ENCODE measurements around the gene KRTAP12-4. TPM values are rescaled to one million over a fixed set of nuclear protein-coding genes. Genes with fewer than 3 reads are reported as not detected.

The KRTAP12-4 gene
- total RNA-seq, 2 donors from 2014 or later, result not detected

DNA sequence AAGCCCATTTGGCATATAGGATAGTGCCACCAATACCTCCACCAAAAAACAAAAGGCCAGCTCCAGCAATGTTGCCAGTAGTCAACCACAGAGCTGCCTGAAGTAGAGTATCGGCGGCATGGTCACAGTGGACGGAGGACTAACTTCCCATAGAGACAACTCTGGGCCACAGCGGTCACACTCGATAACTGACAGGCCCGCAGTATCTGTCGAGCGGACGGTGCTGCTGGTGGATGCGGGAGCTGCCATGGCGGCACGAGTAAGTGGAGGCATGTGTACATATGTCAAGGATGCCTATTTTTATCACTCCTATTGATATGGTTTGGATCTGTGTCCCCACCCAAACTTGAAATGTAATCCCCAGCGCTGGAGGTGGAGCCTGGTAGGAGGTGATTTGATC lies 23.4 kb upstream of the KRTAP12-4 start:
- H3K4me3 ChIP-seq, result no peak overlapping the region
- DNase-seq, result no peak
- H3K9ac ChIP-seq (ENCODE audit: low read depth in 2 of 2, low read length in 2 of 2), result no peak overlapping the region
- no peak overlapping the region for H3K27ac ChIP-seq
- TF ChIP-seq, protein P1, sequence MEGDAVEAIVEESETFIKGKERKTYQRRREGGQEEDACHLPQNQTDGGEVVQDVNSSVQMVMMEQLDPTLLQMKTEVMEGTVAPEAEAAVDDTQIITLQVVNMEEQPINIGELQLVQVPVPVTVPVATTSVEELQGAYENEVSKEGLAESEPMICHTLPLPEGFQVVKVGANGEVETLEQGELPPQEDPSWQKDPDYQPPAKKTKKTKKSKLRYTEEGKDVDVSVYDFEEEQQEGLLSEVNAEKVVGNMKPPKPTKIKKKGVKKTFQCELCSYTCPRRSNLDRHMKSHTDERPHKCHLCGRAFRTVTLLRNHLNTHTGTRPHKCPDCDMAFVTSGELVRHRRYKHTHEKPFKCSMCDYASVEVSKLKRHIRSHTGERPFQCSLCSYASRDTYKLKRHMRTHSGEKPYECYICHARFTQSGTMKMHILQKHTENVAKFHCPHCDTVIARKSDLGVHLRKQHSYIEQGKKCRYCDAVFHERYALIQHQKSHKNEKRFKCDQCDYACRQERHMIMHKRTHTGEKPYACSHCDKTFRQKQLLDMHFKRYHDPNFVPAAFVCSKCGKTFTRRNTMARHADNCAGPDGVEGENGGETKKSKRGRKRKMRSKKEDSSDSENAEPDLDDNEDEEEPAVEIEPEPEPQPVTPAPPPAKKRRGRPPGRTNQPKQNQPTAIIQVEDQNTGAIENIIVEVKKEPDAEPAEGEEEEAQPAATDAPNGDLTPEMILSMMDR (IDR thresholded peaks at IDR 0.05), result no peak
- no peaks in the 10 kb centered on the region for H3K9me3 ChIP-seq
- no peaks in the 10 kb centered on the region for H3K4me1 ChIP-seq
- no peaks in the 10 kb centered on the region for H3K36me3 ChIP-seq
- intact Hi-C loops (cut with DNase I), result no loop called here
- no peaks in the 10 kb centered on the region for H3K27me3 ChIP-seq

DNA sequence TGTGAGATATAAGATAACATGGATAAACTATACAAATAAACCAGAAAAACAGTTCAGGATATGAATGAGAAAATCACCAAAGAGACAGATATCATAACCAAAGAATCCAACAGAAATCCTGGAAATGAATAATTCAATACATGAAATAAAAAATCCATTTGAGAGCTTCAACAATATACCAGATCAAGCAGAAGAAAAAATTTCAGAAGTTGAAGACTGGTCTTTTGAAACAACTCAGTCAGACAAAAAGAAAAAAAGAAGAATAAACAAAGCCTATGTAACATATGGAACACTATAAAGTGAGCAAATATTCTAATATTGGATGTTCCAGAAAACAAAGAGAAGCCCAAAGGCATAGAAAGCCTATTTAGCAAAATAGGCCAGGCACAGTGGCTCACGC lies 17.5 kb upstream of the KRTAP12-4 start:
- TF ChIP-seq, protein P1 (IDR thresholded peaks at IDR 0.05), result no peak
- intact Hi-C loops (cut with DNase I), result no loop called here

DNA sequence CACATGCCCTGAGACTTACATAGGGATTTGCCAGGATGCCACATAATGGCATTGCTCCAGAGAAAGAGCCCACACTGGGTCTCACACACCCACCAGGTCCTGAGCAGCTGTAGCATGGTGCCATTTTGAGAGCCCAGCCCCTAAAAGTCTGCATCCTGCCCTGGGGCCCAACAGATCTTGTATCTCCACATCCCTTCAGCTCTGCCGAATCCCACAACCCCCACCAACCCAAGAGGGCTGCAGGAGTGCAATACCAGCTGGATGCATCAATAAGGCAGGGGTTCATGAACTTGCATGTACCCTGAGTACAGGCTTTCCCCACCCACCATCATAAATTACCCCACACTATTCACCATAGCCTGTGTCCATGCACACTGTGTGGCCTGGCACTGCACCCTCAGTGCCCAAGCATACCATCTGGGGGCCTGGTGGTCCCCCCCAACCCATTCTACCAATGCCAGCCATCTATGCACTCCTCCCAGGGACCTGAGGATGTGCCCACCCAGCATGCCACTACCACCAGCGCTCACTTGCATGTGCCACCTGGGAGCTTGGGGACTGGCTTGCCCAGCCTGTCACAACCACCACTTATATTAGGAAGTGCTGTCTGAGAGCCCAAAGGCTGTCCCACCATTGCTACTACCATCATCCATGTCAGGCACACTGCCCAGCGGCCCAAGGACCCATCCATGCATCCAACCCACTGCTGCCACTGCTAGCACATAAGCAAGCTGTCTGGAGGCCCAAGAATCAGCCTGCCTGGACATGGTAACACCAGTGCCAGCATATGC lies 16.4 kb upstream of the KRTAP12-4 start:
- Histone ChIP-seq H3K4me3 (no peak overlapping the region), H3K27me3 (no peaks in the 10 kb centered on the region), H3K36me3 (no peaks in the 10 kb centered on the region), H3K27ac (no peak overlapping the region), H3K9ac (ENCODE audit: low read depth in 2 of 2, low read length in 2 of 2) (no peak overlapping the region), H3K4me1 (no peaks in the 10 kb centered on the region), H3K9me3 (no peaks in the 10 kb centered on the region)
- no peak for DNase-seq
- TF ChIP-seq, protein P1 (IDR thresholded peaks at IDR 0.05), result no peak
- intact Hi-C loops (cut with DNase I), result no loop called here

More for the DNA sequence above, 17.5 kb upstream of the KRTAP12-4 start:
- no peak overlapping the region for H3K4me3 ChIP-seq
- no peak overlapping the region for H3K27ac ChIP-seq
- H3K36me3 ChIP-seq, result no peaks in the 10 kb centered on the region
- no peaks in the 10 kb centered on the region for H3K9me3 ChIP-seq
- H3K27me3 ChIP-seq, result no peaks in the 10 kb centered on the region
- H3K4me1 ChIP-seq, result no peaks in the 10 kb centered on the region
- no peak overlapping the region for H3K9ac ChIP-seq (ENCODE audit: low read depth in 2 of 2, low read length in 2 of 2)
- no peak for DNase-seq

DNA sequence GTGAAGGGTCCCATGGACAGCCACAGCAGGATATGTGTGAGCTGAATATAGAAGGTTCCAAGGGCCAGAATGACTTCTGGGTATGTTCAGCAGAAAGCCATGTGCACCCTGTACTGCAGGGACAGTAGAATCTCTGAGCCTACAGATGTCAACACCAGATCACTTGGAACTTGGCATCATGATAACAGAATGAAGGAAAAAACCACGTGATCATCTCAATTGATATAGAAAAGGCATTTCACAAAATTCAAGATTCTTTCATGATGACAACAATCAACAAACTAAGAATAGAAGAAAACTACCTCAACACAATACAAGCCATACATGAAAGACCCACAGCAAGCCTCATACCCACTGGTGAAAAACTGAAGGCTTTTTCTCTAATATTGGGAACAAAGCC lies 13.2 kb upstream of the KRTAP12-4 start:
- Histone ChIP-seq H3K9me3 (no peaks in the 10 kb centered on the region), H3K4me3 (no peak overlapping the region), H3K4me1 (no peaks in the 10 kb centered on the region), H3K27ac (no peak overlapping the region), H3K36me3 (no peaks in the 10 kb centered on the region), H3K27me3 (no peaks in the 10 kb centered on the region), H3K9ac (ENCODE audit: low read depth in 2 of 2, low read length in 2 of 2) (no peak overlapping the region)
- no peak for DNase-seq
- TF ChIP-seq, protein P1 (IDR thresholded peaks at IDR 0.05), result no peak
- intact Hi-C loops (cut with DNase I), result no loop called here

DNA sequence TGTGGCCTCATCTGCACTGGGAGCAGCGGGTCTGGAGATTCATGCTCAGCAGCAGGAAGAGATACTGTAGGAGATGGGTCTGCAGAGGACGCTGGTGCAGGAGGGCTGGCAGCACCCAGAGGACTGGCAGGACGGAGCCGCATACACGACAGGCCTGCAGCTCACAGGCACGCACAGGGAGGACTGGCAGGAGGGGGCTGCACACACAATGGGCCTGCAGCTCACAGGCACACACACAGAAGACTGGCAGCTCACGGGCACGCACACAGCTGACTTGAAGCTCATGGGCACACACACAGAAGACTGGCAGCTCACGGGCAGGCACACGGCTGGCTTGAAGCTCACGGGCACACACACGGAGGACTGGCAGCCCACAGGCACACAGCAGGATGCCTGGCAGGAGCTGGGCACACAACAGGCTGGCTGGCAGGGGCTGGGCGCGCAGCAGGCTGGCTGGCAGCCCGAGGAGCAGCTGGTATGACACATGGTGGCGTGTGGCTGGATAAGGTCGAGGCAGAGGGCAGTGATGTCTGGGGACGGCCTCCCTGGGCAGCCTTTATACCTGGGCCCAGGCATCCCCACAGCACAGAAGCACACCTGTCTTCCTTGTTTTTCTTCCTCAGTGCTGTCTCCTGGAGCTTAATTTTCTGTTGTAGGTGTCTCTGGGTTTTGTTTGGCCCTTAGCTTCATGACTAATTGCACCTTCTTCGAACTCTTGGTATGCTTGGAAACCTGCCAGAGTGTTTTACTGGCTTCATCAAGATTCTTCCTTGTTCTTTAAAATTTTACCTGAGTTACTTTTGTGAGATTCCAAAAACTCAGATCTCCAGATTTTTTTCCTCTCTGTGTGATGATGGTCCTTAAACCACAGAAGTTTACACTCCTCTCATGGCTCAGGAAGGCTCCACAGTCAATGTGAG lies 12.2 kb upstream of the KRTAP12-4 start, which contains the start of gene KRTAP12-2:
TSS of gene KRTAP12-2 (minus strand) at position 527 of the 920 bp plus-strand sequence. CDS start at position 486, 41 bp downstream.
- TF ChIP-seq, protein P1 (IDR thresholded peaks at IDR 0.05), result no peak
- Histone ChIP-seq H3K27me3 (no peaks in the 10 kb centered on the region), H3K36me3 (no peaks in the 10 kb centered on the region), H3K4me1 (no peaks in the 10 kb centered on the region), H3K9ac (ENCODE audit: low read depth in 2 of 2, low read length in 2 of 2) (no peak within 1 kb of the TSS), H3K4me3 (no peak within 1 kb of the TSS), H3K9me3 (no peaks in the 10 kb centered on the region), H3K27ac (no peak within 1 kb of the TSS)
- DNase-seq, result no peak
- intact Hi-C loops (cut with DNase I), result no loop called here
